Mesothelial cell of epicardium (in vitro differentiated cells): ENCODE data around the gene OTOG. TPM values are rescaled to one million over a fixed set of nuclear protein-coding genes. Genes with fewer than 3 reads are reported as not detected.

Experiments used
- DNase-seq, 2 experiments: peaks; one replicate each; pipeline ENCODE4 v3.0.0; 2021; ENCODE audit warnings: low spot score in 2 of 2; ENCODE audit not compliant: unreplicated experiment in 2 of 2
- H3K27ac Mint-ChIP-seq: 2 replicates; pipeline ENCODE4 v1.8.0; 2021; ENCODE audit warnings: mixed read lengths
- H3K27me3 Mint-ChIP-seq: 2 replicates; pipeline ENCODE4 v1.8.0; 2021; ENCODE audit warnings: low read depth, mixed read lengths
- H3K36me3 Mint-ChIP-seq: 2 replicates; pipeline ENCODE4 v1.8.0; 2021; ENCODE audit warnings: mixed read lengths
- H3K4me1 Mint-ChIP-seq: 2 replicates; pipeline ENCODE4 v1.8.0; 2021; ENCODE audit warnings: mixed read lengths
- H3K4me3 Mint-ChIP-seq: 2 replicates; pipeline ENCODE4 v1.8.0; 2021; ENCODE audit warnings: mild to moderate bottlenecking, moderate library complexity, mixed read lengths
- H3K9me3 Mint-ChIP-seq: 2 replicates; pipeline ENCODE4 v1.8.0; 2021; ENCODE audit warnings: mixed read lengths
- total RNA-seq: library from RNA; stranded (reverse); gene quantifications from 3 replicates; pipeline ENCODE4 v1.2.1, GENCODE V29; 2021
- TF ChIP-seq, protein P1 (sequence below): fragments of 200-600 bp; sonication (generic); IDR thresholded peaks from one replicate; pipeline ENCODE4 v1.5.0; 2021; ENCODE audit warnings: antibody characterized with exemption; ENCODE audit not compliant: unreplicated experiment

OTOG gene
- total RNA-seq, 1 donor from 2014 or later: 1.8 TPM

DNA sequence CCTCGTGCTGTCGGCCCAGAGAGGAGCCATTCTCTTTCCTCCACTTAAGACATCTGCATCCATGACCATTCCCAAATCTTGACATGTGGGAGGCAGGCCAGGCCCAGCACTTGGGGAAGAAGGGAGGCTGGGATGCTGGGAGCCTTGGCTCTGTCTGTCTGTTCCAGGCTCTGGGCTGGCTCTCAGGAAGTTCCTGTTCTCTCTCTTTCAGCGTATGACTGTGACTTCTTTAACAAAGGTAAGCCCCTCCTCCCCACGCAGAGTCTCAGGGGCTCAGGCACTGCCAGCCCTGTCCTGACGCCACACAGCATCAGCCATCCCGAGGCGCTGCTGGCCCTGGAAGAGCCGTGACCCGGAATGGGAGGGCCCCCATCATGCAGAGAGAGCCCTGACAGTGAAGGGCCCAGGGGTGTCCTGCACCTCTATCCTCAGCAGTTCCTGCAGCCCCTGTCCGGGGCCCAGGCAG is 52.4 kb downstream of the OTOG start:
- TF ChIP-seq, protein P1, sequence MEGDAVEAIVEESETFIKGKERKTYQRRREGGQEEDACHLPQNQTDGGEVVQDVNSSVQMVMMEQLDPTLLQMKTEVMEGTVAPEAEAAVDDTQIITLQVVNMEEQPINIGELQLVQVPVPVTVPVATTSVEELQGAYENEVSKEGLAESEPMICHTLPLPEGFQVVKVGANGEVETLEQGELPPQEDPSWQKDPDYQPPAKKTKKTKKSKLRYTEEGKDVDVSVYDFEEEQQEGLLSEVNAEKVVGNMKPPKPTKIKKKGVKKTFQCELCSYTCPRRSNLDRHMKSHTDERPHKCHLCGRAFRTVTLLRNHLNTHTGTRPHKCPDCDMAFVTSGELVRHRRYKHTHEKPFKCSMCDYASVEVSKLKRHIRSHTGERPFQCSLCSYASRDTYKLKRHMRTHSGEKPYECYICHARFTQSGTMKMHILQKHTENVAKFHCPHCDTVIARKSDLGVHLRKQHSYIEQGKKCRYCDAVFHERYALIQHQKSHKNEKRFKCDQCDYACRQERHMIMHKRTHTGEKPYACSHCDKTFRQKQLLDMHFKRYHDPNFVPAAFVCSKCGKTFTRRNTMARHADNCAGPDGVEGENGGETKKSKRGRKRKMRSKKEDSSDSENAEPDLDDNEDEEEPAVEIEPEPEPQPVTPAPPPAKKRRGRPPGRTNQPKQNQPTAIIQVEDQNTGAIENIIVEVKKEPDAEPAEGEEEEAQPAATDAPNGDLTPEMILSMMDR: no peak
- Mint-ChIP-seq H3K4me3 (no peak overlapping the region), H3K4me1 (no peaks in the 10 kb centered on the region), H3K27ac (no peak overlapping the region), H3K9me3 (no peaks in the 10 kb centered on the region), H3K36me3 (no peaks in the 10 kb centered on the region), H3K27me3 (peaks cover 59% of the 10 kb centered on the region)
- no peak for DNase-seq

DNA sequence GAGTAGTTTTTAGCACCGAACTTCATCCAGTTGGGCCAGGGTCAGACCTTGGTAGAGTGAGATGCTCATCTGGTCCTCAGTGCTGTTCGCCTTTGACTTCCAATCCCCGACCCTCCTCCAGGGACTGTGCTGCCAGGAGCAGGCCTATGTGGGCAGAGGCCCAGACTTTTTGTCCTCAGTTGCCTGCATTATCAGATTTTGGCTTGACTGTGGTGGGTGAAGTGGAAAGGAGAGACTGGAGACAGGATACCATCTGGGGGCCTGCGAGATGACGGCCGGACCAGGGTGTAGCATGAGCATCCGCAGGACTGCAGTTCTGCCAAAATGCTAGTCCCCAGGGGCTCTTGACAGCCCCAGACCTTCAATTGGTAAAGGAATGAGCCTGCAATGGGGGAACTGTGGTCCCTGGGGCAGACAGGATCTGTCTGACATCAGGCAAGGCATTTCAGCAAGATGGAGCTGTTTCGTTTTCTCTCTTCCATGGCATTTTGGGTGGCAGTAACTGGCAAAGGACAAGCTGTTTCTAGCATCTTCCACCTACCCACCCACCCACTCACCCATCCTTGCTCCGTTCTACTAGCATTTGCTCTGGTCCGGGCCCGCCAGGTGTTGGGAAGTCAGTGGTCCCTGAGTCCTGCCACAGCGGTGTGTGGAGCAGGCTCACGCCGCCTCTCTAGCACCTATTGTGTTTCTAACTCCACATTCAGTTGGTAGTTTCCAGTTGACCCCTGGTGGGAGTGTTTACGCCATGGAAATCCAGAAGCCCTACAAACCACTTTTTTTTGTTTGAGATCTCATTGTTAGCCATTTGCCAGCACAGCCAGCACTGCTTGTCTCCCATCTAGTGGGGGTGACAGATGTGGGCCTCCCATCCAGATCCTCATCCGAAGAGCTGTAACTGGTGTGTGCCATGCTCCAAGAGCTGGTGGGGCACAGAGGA is 53.5 kb downstream of the OTOG start:
- TF ChIP-seq, protein P1: no peak
- DNase-seq: no peak
- Mint-ChIP-seq H3K9me3 (no peaks in the 10 kb centered on the region), H3K4me3 (no peak overlapping the region), H3K36me3 (no peaks in the 10 kb centered on the region), H3K27me3 (peaks cover 50% of the 10 kb centered on the region), H3K4me1 (no peaks in the 10 kb centered on the region), H3K27ac (no peak overlapping the region)

DNA sequence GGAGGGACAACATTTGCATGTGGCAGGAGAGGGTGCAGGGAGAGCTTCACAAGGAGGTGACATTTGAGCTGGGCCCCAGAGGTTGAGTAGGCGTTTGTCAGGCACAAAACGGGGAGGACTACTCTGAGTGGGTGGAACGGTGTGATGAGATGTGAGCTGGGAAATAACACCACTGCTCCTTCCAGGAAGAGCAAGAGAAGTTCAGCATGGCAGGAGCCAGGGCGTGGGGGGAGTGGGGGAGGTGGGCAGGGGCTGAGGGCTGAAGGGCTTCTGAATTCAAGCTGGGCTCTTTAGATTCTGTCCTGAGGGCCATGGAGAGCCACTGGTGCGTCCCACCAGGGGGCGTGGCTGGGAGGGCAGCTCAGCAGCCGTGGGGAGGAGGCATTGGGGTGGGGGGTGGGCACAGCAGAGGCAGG is 54.2 kb downstream of the OTOG start:
- Mint-ChIP-seq H3K27me3 (peaks cover 48% of the 10 kb centered on the region), H3K27ac (no peak overlapping the region), H3K4me3 (no peak overlapping the region), H3K36me3 (no peaks in the 10 kb centered on the region), H3K9me3 (no peaks in the 10 kb centered on the region), H3K4me1 (no peaks in the 10 kb centered on the region)
- TF ChIP-seq, protein P1: no peak
- no peak for DNase-seq

DNA sequence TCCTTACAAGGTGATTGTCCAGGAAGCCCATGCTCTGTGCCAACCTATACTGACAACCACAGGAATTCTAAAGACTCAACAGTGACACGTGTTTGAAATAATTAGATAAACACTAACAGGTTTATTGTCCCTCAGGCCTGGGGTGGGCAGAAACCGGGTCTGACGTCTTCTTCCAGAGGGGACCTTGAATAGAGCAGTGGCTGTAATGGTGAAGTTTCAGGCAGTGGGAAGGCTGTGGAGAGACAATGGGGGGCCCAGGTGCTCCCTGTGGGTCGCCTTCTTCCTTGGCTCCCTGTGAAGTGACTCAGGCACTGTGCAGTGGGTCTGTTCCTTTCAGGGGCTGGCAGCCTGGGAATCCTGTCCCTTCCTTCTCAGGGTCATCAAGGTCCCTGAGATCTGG is 54.6 kb downstream of the OTOG start:
- Mint-ChIP-seq H3K9me3 (no peaks in the 10 kb centered on the region), H3K4me1 (no peaks in the 10 kb centered on the region), H3K4me3 (no peak overlapping the region), H3K27me3 (peaks cover 48% of the 10 kb centered on the region), H3K27ac (no peak overlapping the region), H3K36me3 (no peaks in the 10 kb centered on the region)
- DNase-seq: no peak
- TF ChIP-seq, protein P1: no peak

DNA sequence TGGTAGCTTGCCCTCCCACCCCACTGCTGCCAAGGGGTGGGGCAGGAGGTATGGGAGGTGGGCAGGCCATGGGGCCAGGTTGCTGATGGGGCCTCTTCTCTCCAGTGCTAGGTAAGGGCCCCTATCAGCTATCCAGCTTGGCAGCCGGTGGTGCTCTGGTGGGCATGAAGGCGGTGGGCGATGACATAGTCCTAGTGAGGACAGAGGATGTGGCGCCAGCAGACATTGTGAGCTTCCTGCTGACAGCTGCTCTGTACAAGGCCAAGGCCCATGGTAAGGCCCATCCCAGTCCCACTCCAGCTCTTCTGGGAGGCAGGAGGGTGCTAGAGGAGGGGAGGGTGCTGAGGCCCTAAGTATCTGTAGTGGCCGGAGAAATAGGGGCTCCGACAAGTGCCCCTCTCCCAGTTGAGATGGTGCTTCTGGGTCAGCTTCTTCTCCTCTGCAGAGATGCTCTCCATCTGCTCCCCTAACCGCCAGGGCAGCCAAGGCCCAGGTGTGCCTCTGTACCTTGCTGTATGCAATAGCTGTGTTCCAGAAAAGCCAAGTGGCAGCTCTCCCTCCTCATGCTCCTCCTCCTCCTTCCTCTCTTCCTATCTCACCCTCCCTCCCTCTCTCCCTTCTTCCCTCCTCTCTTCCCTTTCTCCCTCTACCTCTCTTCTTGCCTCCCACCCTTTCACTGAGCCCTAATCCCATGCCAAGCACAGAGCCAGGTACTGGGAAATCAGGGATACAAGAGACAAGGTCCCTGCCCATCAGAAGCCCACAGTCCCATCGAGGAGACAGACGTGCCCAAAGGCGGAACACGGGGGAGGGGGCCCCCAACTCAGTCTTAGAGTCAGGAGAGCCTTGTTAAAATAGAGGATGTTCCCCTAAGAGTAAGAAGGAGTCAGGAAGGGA is 55.3 kb downstream of the OTOG start:
- TF ChIP-seq, protein P1: no peak
- H3K4me3 Mint-ChIP-seq: no peak overlapping the region
- H3K4me1 Mint-ChIP-seq: no peaks in the 10 kb centered on the region
- no peak for DNase-seq
- H3K27me3 Mint-ChIP-seq: peaks cover 48% of the 10 kb centered on the region
- H3K27ac Mint-ChIP-seq: no peak overlapping the region
- no peaks in the 10 kb centered on the region for H3K9me3 Mint-ChIP-seq
- no peaks in the 10 kb centered on the region for H3K36me3 Mint-ChIP-seq
